SK-N-SH (cell line): ENCODE results near the gene C1QL1. TPM values are rescaled to one million over a fixed set of nuclear protein-coding genes. Genes with fewer than 3 reads are reported as not detected.
A peak's percentile ranks its signal among the peaks of the same experiment; 100 is the strongest.

ENCODE experiments used
- CTCF ChIA-PET: fragments of 300-600, 350-600 bp; formaldehyde crosslinking; extraction: SDS; loops from one replicate; lab custom pipeline; 2021; lab: Yijun Ruan, JAX
- POLR2A ChIA-PET: fragments of 350-600 bp; sonication (Branson Sonifier 250); formaldehyde crosslinking; extraction: SDS; loops from one replicate; lab custom pipeline; 2020; ENCODE audit warnings: antibody characterized with exemption, inconsistent platforms; lab: Yijun Ruan, JAX
- DNase-seq: peaks from one replicate; pipeline ENCODE4 v3.0.0; 2012
- H2AFZ ChIP-seq: fragments of 200-600 bp; sonication (generic); 2 replicates; pipeline ENCODE4 v1.8.1; 2016; ENCODE audit warnings: antibody characterized with exemption, mild to moderate bottlenecking, low read depth
- H3F3A ChIP-seq: fragments of 200-600 bp; sonication (generic); replicated peaks from 2 replicates; pipeline ENCODE3; 2016; ENCODE audit warnings: antibody characterized with exemption, mild to moderate bottlenecking; ENCODE audit not compliant: insufficient read depth
- H3K27ac ChIP-seq, 2 experiments: fragments of 200-500 bp in 1 of 2; fragments of 200-600 bp in 1 of 2; sonication (Bioruptor generic) in 1 of 2; sonication (generic), shearing (Covaris generic) in 1 of 2; 2 replicates each; pipeline versions ENCODE4 v1.5.1 to v1.6.1; 2014 to 2016; ENCODE audit warnings: low read depth in 2 of 2, inconsistent platforms in 1 of 2, low read length in 1 of 2, mild to moderate bottlenecking in 1 of 2, mixed read lengths in 1 of 2
- H3K27me3 ChIP-seq: fragments of 200-600 bp; sonication (generic), shearing (Covaris generic); 2 replicates; pipeline ENCODE4 v1.6.1; 2016; ENCODE audit warnings: mixed run types; ENCODE audit not compliant: insufficient read depth
- H3K36me3 ChIP-seq, 2 experiments: fragments of 200-500 bp in 1 of 2; fragments of 200-600 bp in 1 of 2; sonication (Bioruptor generic) in 1 of 2; sonication (generic) in 1 of 2; replicated peaks in 1 of 2; 2 replicates each; pipeline versions ENCODE3 to v1.5.1; 2014 to 2016; ENCODE audit warnings: low read length in 1 of 2, mild to moderate bottlenecking in 1 of 2; ENCODE audit not compliant: insufficient read depth in 2 of 2, control insufficient read depth in 1 of 2
- H3K4me1 ChIP-seq, 2 experiments: fragments of 200-500 bp in 1 of 2; fragments of 200-600 bp in 1 of 2; sonication (Bioruptor generic) in 1 of 2; sonication (generic), shearing (Covaris generic) in 1 of 2; 2 replicates each; pipeline versions ENCODE4 v1.5.1 to v1.6.1; 2014 to 2016; ENCODE audit warnings: low read depth in 1 of 2, low read length in 1 of 2, mixed run types in 1 of 2; ENCODE audit not compliant: insufficient read depth in 2 of 2, control insufficient read depth in 1 of 2
- H3K4me2 ChIP-seq: fragments of 200-600 bp; sonication (generic), shearing (Covaris generic); 2 replicates; pipeline ENCODE4 v1.6.1; 2017; ENCODE audit warnings: mixed run types
- H3K4me3 ChIP-seq, 2 experiments: fragments of 200-500 bp in 1 of 2; fragments of 200-600 bp in 1 of 2; sonication (Bioruptor generic) in 1 of 2; sonication (generic), shearing (Covaris generic) in 1 of 2; 2 replicates each; pipeline versions ENCODE4 v1.5.1 to v1.8.1; 2014 to 2016; ENCODE audit warnings: low read depth in 2 of 2, inconsistent platforms in 1 of 2, low read length in 1 of 2, mild to moderate bottlenecking in 1 of 2, mixed read lengths in 1 of 2, moderate library complexity in 1 of 2
- H3K79me2 ChIP-seq: fragments of 200-600 bp; sonication (generic); 2 replicates; pipeline ENCODE4 v1.8.1; 2017; ENCODE audit warnings: mild to moderate bottlenecking; ENCODE audit not compliant: insufficient read depth
- H3K9ac ChIP-seq: fragments of 200-600 bp; sonication (generic); 2 replicates; pipeline ENCODE4 v1.6.1; 2017; ENCODE audit warnings: mixed run types
- H3K9me2 ChIP-seq: fragments of 200-600 bp; sonication (generic); 2 replicates; pipeline ENCODE4 v1.6.1; 2017; ENCODE audit warnings: mixed run types
- H3K9me3 ChIP-seq: fragments of 200-600 bp; sonication (generic); 2 replicates; pipeline ENCODE4 v1.6.1; 2017; ENCODE audit warnings: mixed run types, mild to moderate bottlenecking, moderate library complexity
- H4K20me1 ChIP-seq: fragments of 200-600 bp; sonication (generic); 2 replicates; pipeline ENCODE4 v1.6.1; 2017; ENCODE audit warnings: mild to moderate bottlenecking, mixed run types; ENCODE audit not compliant: insufficient read depth
- CHD2 ChIP-seq: fragments of 150-350 bp; IDR thresholded peaks from 2 replicates; pipeline ENCODE4 v1.6.1; 2018; ENCODE audit warnings: low read length; ENCODE audit not compliant: partially characterized antibody
- CTCF ChIP-seq: fragments of 200-600 bp; sonication (generic); IDR thresholded peaks from 2 replicates; pipeline ENCODE4 v1.6.1; 2017; ENCODE audit warnings: antibody characterized with exemption, mild to moderate bottlenecking, moderate library complexity
- EP300 ChIP-seq, 2 experiments: IDR thresholded peaks; 2 replicates each; pipeline versions ENCODE4 v1.4.0 to v1.6.1; 2012; ENCODE audit warnings: borderline replicate concordance in 1 of 2, low read depth in 1 of 2, low read length in 1 of 2
- EZH2phosphoT487 ChIP-seq: fragments of 200-600 bp; sonication (generic); IDR thresholded peaks from 2 replicates; pipeline ENCODE4 v1.6.1; 2017; ENCODE audit warnings: low read depth, mixed run types, mild to moderate bottlenecking, antibody characterized with exemption, moderate library complexity, borderline replicate concordance
- FOSL2 ChIP-seq: IDR thresholded peaks from 2 replicates; pipeline ENCODE4 v1.4.0; 2012; ENCODE audit warnings: low read depth, mild to moderate bottlenecking, moderate library complexity, borderline replicate concordance
- GABPA ChIP-seq: IDR thresholded peaks from 2 replicates; pipeline ENCODE4 v1.4.0; 2012; ENCODE audit warnings: low read depth, mild to moderate bottlenecking
- IRF3 ChIP-seq: fragments of 150-350 bp; IDR thresholded peaks from 2 replicates; pipeline ENCODE4 v1.6.1; 2016; ENCODE audit warnings: mild to moderate bottlenecking, low read depth, low read length
- MEF2A ChIP-seq: IDR thresholded peaks from 2 replicates; pipeline ENCODE4 v1.4.0; 2012; ENCODE audit warnings: low read depth, borderline replicate concordance
- MXI1 ChIP-seq: IDR thresholded peaks from 2 replicates; pipeline ENCODE4 v1.6.1; 2012; ENCODE audit warnings: mild to moderate bottlenecking, low read depth, low read length, improper control_type of control experiment
- POLR2AphosphoS5 ChIP-seq: IDR thresholded peaks from 2 replicates; pipeline ENCODE4 v1.6.1; 2012; ENCODE audit warnings: low read depth, low read length
- RAD21 ChIP-seq: IDR thresholded peaks from 2 replicates; pipeline ENCODE4 v1.6.1; 2012; ENCODE audit warnings: mild to moderate bottlenecking, low read length
- RFX5 ChIP-seq: IDR thresholded peaks from 2 replicates; pipeline ENCODE4 v1.6.1; 2012; ENCODE audit warnings: mild to moderate bottlenecking, improper control_type of control experiment, low read length
- SIN3A ChIP-seq: IDR thresholded peaks from 2 replicates; pipeline ENCODE4 v1.6.1; 2012; ENCODE audit warnings: low read depth, mild to moderate bottlenecking, low read length, moderate library complexity, borderline replicate concordance
- SMC3 ChIP-seq: IDR thresholded peaks from 2 replicates; pipeline ENCODE4 v1.6.1; 2012; ENCODE audit warnings: low read depth, low read length, improper control_type of control experiment
- USF1 ChIP-seq: IDR thresholded peaks from 2 replicates; pipeline ENCODE4 v1.4.0; 2012; ENCODE audit warnings: low read depth, borderline replicate concordance
- YY1 ChIP-seq: IDR thresholded peaks from 2 replicates; pipeline ENCODE4 v1.4.0; 2012; ENCODE audit warnings: low read depth, mild to moderate bottlenecking
- WGBS: methylation state at CpG from one replicate; pipeline ENCODE4 v1.1.6; 2017; ENCODE audit warnings: low lambda C conversion rate; 5-methylcytosine and 5-hydroxymethylcytosine counted together
- polyA plus RNA-seq, 3 experiments: library from polyadenylated mRNA; depleted of rRNA; stranded (reverse); fragments of >200 nt; gene quantifications; 2 replicates each; pipeline ENCODE4 v1.2.3, GENCODE V29; 2012

The C1QL1 gene
- polyA plus RNA-seq, 1 of the 3 experiments (the other 2 are of a cell fraction) = 11.9 TPM

- Histone ChIP-seq H3K9me3 (no peaks in the 10 kb centered on the region), H3K4me2 (no peak overlapping the region), H3K27ac (peak overlapping the region; percentile 3 to 56; a peak in 2 of 4 replicates), H2AFZ (peak overlapping the region; percentile 67; the same call in 1 of the 2 replicates), H3F3A (peaks cover 37% of the 10 kb centered on the region), H3K4me1 (peaks cover 0 to 15% of the 10 kb centered on the region in 2 experiments; a peak in 1 of 4 replicates), H3K4me3 (no peak overlapping the region), H3K9ac (no peak overlapping the region), H4K20me1 (no peaks in the 10 kb centered on the region; the same call in 1 of the 2 replicates), H3K27me3 (no peaks in the 10 kb centered on the region), H3K36me3 (peaks cover 11 to 42% of the 10 kb centered on the region in 2 experiments), H3K79me2 (peaks cover 100% of the 10 kb centered on the region), H3K9me2 (no peaks in the 10 kb centered on the region)
- peak; percentile 32 for DNase-seq
- TF ChIP-seq YY1 (no peak), EP300 (IDR thresholded peaks at IDR 0.05; ENCODE audit: borderline replicate concordance in 1 of 2, low read depth in 1 of 2, low read length in 1 of 2) (no peak), RAD21 (no peak), MXI1 (no peak), POLR2AphosphoS5 (no peak), MEF2A (no peak), SMC3 (no peak), CHD2 (no peak), USF1 (no peak), EZH2phosphoT487 (no peak), CTCF (no peak), FOSL2 (no peak), IRF3 (no peak), GABPA (no peak), SIN3A (no peak), RFX5 (no peak)
- ChIA-PET POLR2A (no interaction called here), CTCF (interaction anchor here (1.0 to 2.9 kb wide), 6 partner anchors 11 to 81 kb away, joined by 3 to 16 read pairs (median 6); no protein-coding TSS in a partner anchor)
- 69% methylated on average over 9 of the region's 9 CpGs for WGBS
Observed at GRCh38 chr17:44941712-44942331, 26.3 kb downstream of the C1QL1 start.
